Activated naive CD4-positive, alpha-beta T cell treated with anti-CD3 and anti-CD28 coated beads, Interleukin-2, amount 50 U/mL, for 24 hours (primary cell): ENCODE measurements around the gene CD164L2.
"Not testable (repeated sequence)": the region's sequence is repeated elsewhere in the genome, so short reads cannot be mapped to it uniquely, and the experiment has no call there.

Experiments used
- H3K27ac Mint-ChIP-seq: one replicate; pipeline ENCODE4 v1.8.0; 2021; ENCODE audit warnings: mild to moderate bottlenecking, mixed read lengths
- H3K27me3 Mint-ChIP-seq: one replicate; pipeline ENCODE4 v1.8.0; 2021; ENCODE audit warnings: mixed read lengths
- H3K36me3 Mint-ChIP-seq: one replicate; pipeline ENCODE4 v1.8.0; 2021; ENCODE audit warnings: mixed read lengths
- H3K4me1 Mint-ChIP-seq: one replicate; pipeline ENCODE4 v1.8.0; 2021; ENCODE audit warnings: mixed read lengths
- H3K4me3 Mint-ChIP-seq: one replicate; pipeline ENCODE4 v1.8.0; 2021; ENCODE audit warnings: mild to moderate bottlenecking, mixed read lengths
- H3K9me3 Mint-ChIP-seq: one replicate; pipeline ENCODE4 v1.8.0; 2021; ENCODE audit warnings: mixed read lengths

CD164L2 gene

GRCh38 chr1:27410709-27411108, 27.6 kb upstream of the CD164L2 start:
- Mint-ChIP-seq H3K4me3 (no peak overlapping the region), H3K9me3 (no peaks in the 10 kb centered on the region), H3K4me1 (peaks cover 7% of the 10 kb centered on the region), H3K36me3 (peaks cover 10% of the 10 kb centered on the region), H3K27me3 (no peaks in the 10 kb centered on the region), H3K27ac (no peak overlapping the region)

GRCh38 chr1:27409669-27410068, 26.5 kb upstream of the CD164L2 start:
- H3K4me3 Mint-ChIP-seq: no peak overlapping the region
- H3K4me1 Mint-ChIP-seq: peaks cover 4% of the 10 kb centered on the region
- peaks cover 5% of the 10 kb centered on the region for H3K36me3 Mint-ChIP-seq
- H3K9me3 Mint-ChIP-seq: no peaks in the 10 kb centered on the region
- no peak overlapping the region for H3K27ac Mint-ChIP-seq
- H3K27me3 Mint-ChIP-seq: no peaks in the 10 kb centered on the region

- H3K4me1 Mint-ChIP-seq: peaks cover 12% of the 10 kb centered on the region
- H3K36me3 Mint-ChIP-seq: peaks cover 5% of the 10 kb centered on the region
- H3K27ac Mint-ChIP-seq: peak overlapping the region; percentile 35
- H3K27me3 Mint-ChIP-seq: no peaks in the 10 kb centered on the region
- H3K4me3 Mint-ChIP-seq: no peak overlapping the region
- H3K9me3 Mint-ChIP-seq: no peaks in the 10 kb centered on the region
Measured at GRCh38 chr1:27408151-27408550, 25.0 kb upstream of the CD164L2 start.

- H3K9me3 Mint-ChIP-seq, H3K27me3 Mint-ChIP-seq, H3K27ac Mint-ChIP-seq, H3K36me3 Mint-ChIP-seq, H3K4me3 Mint-ChIP-seq: not testable (repeated sequence)
- H3K4me1 Mint-ChIP-seq: peaks cover 22% of the 10 kb centered on the region
Measured at GRCh38 chr1:27406791-27407190, 23.7 kb upstream of the CD164L2 start.

GRCh38 chr1:27406362-27406680, 23.2 kb upstream of the CD164L2 start:
- no peaks in the 10 kb centered on the region for H3K27me3 Mint-ChIP-seq
- peaks cover 22% of the 10 kb centered on the region for H3K4me1 Mint-ChIP-seq
- H3K36me3 Mint-ChIP-seq: peaks cover 3% of the 10 kb centered on the region
- no peaks in the 10 kb centered on the region for H3K9me3 Mint-ChIP-seq
- no peak overlapping the region for H3K4me3 Mint-ChIP-seq
- H3K27ac Mint-ChIP-seq: no peak overlapping the region

GRCh38 chr1:27405598-27406361, 22.6 kb upstream of the CD164L2 start:
- peaks cover 22% of the 10 kb centered on the region for H3K4me1 Mint-ChIP-seq
- H3K27ac Mint-ChIP-seq, H3K36me3 Mint-ChIP-seq, H3K9me3 Mint-ChIP-seq, H3K27me3 Mint-ChIP-seq, H3K4me3 Mint-ChIP-seq: not testable (repeated sequence)

GRCh38 chr1:27405074-27405473, 21.9 kb upstream of the CD164L2 start:
- Mint-ChIP-seq H3K4me3 (no peak overlapping the region), H3K36me3 (peaks cover 3% of the 10 kb centered on the region), H3K4me1 (peaks cover 22% of the 10 kb centered on the region), H3K27ac (no peak overlapping the region), H3K27me3 (no peaks in the 10 kb centered on the region), H3K9me3 (no peaks in the 10 kb centered on the region)

- Mint-ChIP-seq H3K4me3 (peak overlapping the region; percentile 11), H3K9me3 (no peaks in the 10 kb centered on the region), H3K4me1 (peaks cover 22% of the 10 kb centered on the region), H3K27me3 (no peaks in the 10 kb centered on the region), H3K27ac (peak overlapping the region; percentile 88), H3K36me3 (peaks cover 3% of the 10 kb centered on the region)
Measured at GRCh38 chr1:27403931-27404330, 20.8 kb upstream of the CD164L2 start.

- Mint-ChIP-seq H3K4me1 (peaks cover 22% of the 10 kb centered on the region), H3K4me3 (peak overlapping the region; percentile 15), H3K36me3 (peaks cover 2% of the 10 kb centered on the region), H3K27ac (peak overlapping the region; percentile 68), H3K9me3 (no peaks in the 10 kb centered on the region), H3K27me3 (no peaks in the 10 kb centered on the region)
Measured at GRCh38 chr1:27403065-27403726, 20.1 kb upstream of the CD164L2 start.

- Mint-ChIP-seq H3K36me3 (peaks cover 2% of the 10 kb centered on the region), H3K9me3 (no peaks in the 10 kb centered on the region), H3K27ac (no peak overlapping the region), H3K4me3 (no peak overlapping the region), H3K27me3 (no peaks in the 10 kb centered on the region), H3K4me1 (peaks cover 22% of the 10 kb centered on the region)
Measured at GRCh38 chr1:27402349-27402754, 19.2 kb upstream of the CD164L2 start.

- Mint-ChIP-seq H3K4me3 (no peak overlapping the region), H3K27ac (no peak overlapping the region)
Measured at GRCh38 chr1:27400963-27401341, 17.8 kb upstream of the CD164L2 start.

GRCh38 chr1:27400082-27400962, 17.2 kb upstream of the CD164L2 start:
- no peaks in the 10 kb centered on the region for H3K9me3 Mint-ChIP-seq
- no peaks in the 10 kb centered on the region for H3K27me3 Mint-ChIP-seq
- H3K4me1 Mint-ChIP-seq: peaks cover 23% of the 10 kb centered on the region
- no peaks in the 10 kb centered on the region for H3K36me3 Mint-ChIP-seq
- no peak overlapping the region for H3K27ac Mint-ChIP-seq
- H3K4me3 Mint-ChIP-seq: no peak overlapping the region

More at GRCh38 chr1:27400963-27401341, 17.8 kb upstream of the CD164L2 start:
- no peaks in the 10 kb centered on the region for H3K9me3 Mint-ChIP-seq
- no peaks in the 10 kb centered on the region for H3K27me3 Mint-ChIP-seq
- no peaks in the 10 kb centered on the region for H3K36me3 Mint-ChIP-seq
- peaks cover 22% of the 10 kb centered on the region for H3K4me1 Mint-ChIP-seq

GRCh38 chr1:27399251-27400025, 16.3 kb upstream of the CD164L2 start:
- H3K36me3 Mint-ChIP-seq: no peaks in the 10 kb centered on the region
- H3K4me3 Mint-ChIP-seq: no peak overlapping the region

GRCh38 chr1:27398405-27399149, 15.4 kb upstream of the CD164L2 start:
- Mint-ChIP-seq H3K4me1 (peaks cover 21% of the 10 kb centered on the region), H3K9me3 (no peaks in the 10 kb centered on the region), H3K27ac (no peak overlapping the region), H3K27me3 (no peaks in the 10 kb centered on the region), H3K4me3 (no peak overlapping the region), H3K36me3 (no peaks in the 10 kb centered on the region)

More at GRCh38 chr1:27399251-27400025, 16.3 kb upstream of the CD164L2 start:
- H3K4me1 Mint-ChIP-seq: peaks cover 29% of the 10 kb centered on the region
- no peaks in the 10 kb centered on the region for H3K9me3 Mint-ChIP-seq
- no peaks in the 10 kb centered on the region for H3K27me3 Mint-ChIP-seq
- H3K27ac Mint-ChIP-seq: no peak overlapping the region

- Mint-ChIP-seq H3K9me3 (no peaks in the 10 kb centered on the region), H3K4me3 (no peak overlapping the region), H3K36me3 (no peaks in the 10 kb centered on the region), H3K27ac (no peak overlapping the region), H3K4me1 (peaks cover 13% of the 10 kb centered on the region), H3K27me3 (no peaks in the 10 kb centered on the region)
Measured at GRCh38 chr1:27397749-27398148, 14.6 kb upstream of the CD164L2 start.
